PC-9 (cell line): ENCODE measurements around the gene CPS1. TPM values are rescaled to one million over a fixed set of nuclear protein-coding genes. Genes with fewer than 3 reads are reported as not detected.

ENCODE experiments used
- BruUV-seq: library from RNA; stranded (reverse); fragments of 400-500 nt; replicated peaks from 2 replicates; lab custom pipeline; 2021; lab: Mats Ljungman, UMichigan
- CTCF ChIA-PET: fragments of 300-600 bp; sonication (Branson Sonifier 250); formaldehyde crosslinking; loops from one replicate; lab custom pipeline; 2022; ENCODE audit warnings: antibody characterized with exemption; lab: Charles Lee
- POLR2A ChIA-PET: fragments of 300-600 bp; sonication (Branson Sonifier 250); formaldehyde crosslinking; loops from one replicate; lab custom pipeline; 2022; ENCODE audit warnings: antibody characterized with exemption; ENCODE audit not compliant: unreplicated experiment; lab: Charles Lee
- DNase-seq, 2 experiments: peaks; one replicate each; pipeline versions ENCODE4 v3.0.0 to v3.0.0-alpha.2; 2015 to 2022; ENCODE audit warnings: mixed read lengths in 1 of 2
- H2AFZ ChIP-seq: fragments of 200-600 bp; sonication (generic); 2 replicates; pipeline ENCODE4 v1.8.1; 2017; ENCODE audit warnings: antibody characterized with exemption
- H3F3A ChIP-seq: fragments of 200-600 bp; sonication (generic); 2 replicates; pipeline ENCODE4 v1.8.1; 2017; ENCODE audit warnings: antibody characterized with exemption, mild to moderate bottlenecking, low read depth; ENCODE audit not compliant: insufficient read depth
- H3K27ac ChIP-seq: fragments of 200-600 bp; sonication (generic); 2 replicates; pipeline ENCODE4 v1.6.1; 2016; ENCODE audit warnings: mixed run types
- H3K27me3 ChIP-seq: fragments of 200-600 bp; sonication (generic); 2 replicates; pipeline ENCODE4 v1.6.1; 2016; ENCODE audit warnings: low read depth, mixed run types; ENCODE audit not compliant: insufficient read depth
- H3K36me3 ChIP-seq: fragments of 200-600 bp; sonication (generic); 2 replicates; pipeline ENCODE4 v1.6.1; 2016; ENCODE audit warnings: low read depth, mixed run types
- H3K4me1 ChIP-seq: fragments of 200-600 bp; sonication (generic); replicated peaks from 2 replicates; pipeline ENCODE4 v1.6.1; 2016; ENCODE audit warnings: mixed run types; ENCODE audit not compliant: insufficient read depth
- H3K4me2 ChIP-seq: fragments of 200-600 bp; sonication (generic); 2 replicates; pipeline ENCODE4 v1.6.1; 2017; ENCODE audit warnings: mixed run types
- H3K4me3 ChIP-seq: fragments of 200-600 bp; sonication (generic); 2 replicates; pipeline ENCODE4 v1.6.1; 2016; ENCODE audit warnings: mixed run types
- H3K79me2 ChIP-seq: fragments of 200-600 bp; sonication (generic); 2 replicates; pipeline ENCODE4 v1.6.1; 2017; ENCODE audit warnings: low read depth, mixed run types
- H3K9me2 ChIP-seq: fragments of 200-600 bp; sonication (generic); 2 replicates; pipeline ENCODE4 v1.8.1; 2017; ENCODE audit warnings: mild to moderate bottlenecking; ENCODE audit not compliant: insufficient read depth
- H3K9me3 ChIP-seq: fragments of 200-600 bp; sonication (generic); 2 replicates; pipeline ENCODE4 v1.8.1; 2016; ENCODE audit warnings: low read depth; ENCODE audit not compliant: insufficient read depth
- H4K20me1 ChIP-seq: fragments of 200-600 bp; sonication (generic); 2 replicates; pipeline ENCODE4 v1.8.1; 2017; ENCODE audit not compliant: insufficient read depth
- EZH2 ChIP-seq: fragments of 200-600 bp; sonication (generic); IDR thresholded peaks from 2 replicates; pipeline ENCODE4 v1.8.0; 2017; ENCODE audit warnings: antibody characterized with exemption, low read depth
- intact Hi-C: fragments of 100-400 bp; cut with micrococcal nuclease; formaldehyde crosslinking; loops from one replicate; pipeline ENCODE4 v1.10.0; 2022; ENCODE audit not compliant: unreplicated experiment
- total RNA-seq: library from RNA; stranded (reverse); gene quantifications from 2 replicates; pipeline ENCODE4 v1.2.3, GENCODE V29; 2021
- TF ChIP-seq, protein P1 (sequence below): fragments of 200-600 bp; sonication (generic); conservative IDR thresholded peaks from 2 replicates; pipeline ENCODE4 v1.6.1; 2017; ENCODE audit warnings: mixed run types, antibody characterized with exemption, mild to moderate bottlenecking, moderate library complexity

CPS1 gene
- total RNA-seq, 1 experiment from 2014 or later: 27.5 TPM

DNA sequence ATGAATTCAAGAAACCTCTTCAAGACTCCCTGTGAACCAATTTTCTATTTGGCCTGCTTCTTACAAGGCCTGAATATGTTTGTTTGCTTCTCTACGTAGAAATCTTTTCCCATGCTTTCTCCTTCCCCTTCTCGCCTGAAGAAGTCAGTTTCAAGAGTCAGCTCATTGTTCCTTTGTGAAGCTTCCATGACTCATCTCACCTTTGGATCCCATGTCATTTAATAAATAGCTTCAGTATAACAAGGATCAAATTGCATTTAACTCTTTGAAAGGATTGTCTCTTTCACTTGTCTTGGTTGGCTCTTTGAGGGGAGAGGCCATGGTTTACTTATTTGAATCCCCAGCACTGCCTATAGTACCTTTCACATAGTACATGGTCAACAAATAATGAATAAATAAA is 28.4 kb downstream of the CPS1 start:
- BruUV-seq: no TSS peak
- intact Hi-C loops: no loop called here
- Histone ChIP-seq H3K9me3 (no peaks in the 10 kb centered on the region), H3K27me3 (no peaks in the 10 kb centered on the region), H3K36me3 (no peaks in the 10 kb centered on the region), H3K4me2 (0 out of 2 replicates have a peak overlapping the region, but pooled peaks have one; percentile 32), H2AFZ (no peak overlapping the region), H3K9me2 (no peaks in the 10 kb centered on the region), H3F3A (no peaks in the 10 kb centered on the region), H3K27ac (peak overlapping the region; percentile 66), H3K4me3 (no peak overlapping the region), H4K20me1 (no peaks in the 10 kb centered on the region), H3K79me2 (no peaks in the 10 kb centered on the region), H3K4me1 (no peaks in the 10 kb centered on the region)
- POLR2A ChIA-PET: no interaction called here
- TF ChIP-seq, protein P1, sequence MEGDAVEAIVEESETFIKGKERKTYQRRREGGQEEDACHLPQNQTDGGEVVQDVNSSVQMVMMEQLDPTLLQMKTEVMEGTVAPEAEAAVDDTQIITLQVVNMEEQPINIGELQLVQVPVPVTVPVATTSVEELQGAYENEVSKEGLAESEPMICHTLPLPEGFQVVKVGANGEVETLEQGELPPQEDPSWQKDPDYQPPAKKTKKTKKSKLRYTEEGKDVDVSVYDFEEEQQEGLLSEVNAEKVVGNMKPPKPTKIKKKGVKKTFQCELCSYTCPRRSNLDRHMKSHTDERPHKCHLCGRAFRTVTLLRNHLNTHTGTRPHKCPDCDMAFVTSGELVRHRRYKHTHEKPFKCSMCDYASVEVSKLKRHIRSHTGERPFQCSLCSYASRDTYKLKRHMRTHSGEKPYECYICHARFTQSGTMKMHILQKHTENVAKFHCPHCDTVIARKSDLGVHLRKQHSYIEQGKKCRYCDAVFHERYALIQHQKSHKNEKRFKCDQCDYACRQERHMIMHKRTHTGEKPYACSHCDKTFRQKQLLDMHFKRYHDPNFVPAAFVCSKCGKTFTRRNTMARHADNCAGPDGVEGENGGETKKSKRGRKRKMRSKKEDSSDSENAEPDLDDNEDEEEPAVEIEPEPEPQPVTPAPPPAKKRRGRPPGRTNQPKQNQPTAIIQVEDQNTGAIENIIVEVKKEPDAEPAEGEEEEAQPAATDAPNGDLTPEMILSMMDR: no peak
- no peak for TF ChIP-seq EZH2
- CTCF ChIA-PET: no interaction called here
- peak in 1 of 2 experiments; percentile 52 for DNase-seq

DNA sequence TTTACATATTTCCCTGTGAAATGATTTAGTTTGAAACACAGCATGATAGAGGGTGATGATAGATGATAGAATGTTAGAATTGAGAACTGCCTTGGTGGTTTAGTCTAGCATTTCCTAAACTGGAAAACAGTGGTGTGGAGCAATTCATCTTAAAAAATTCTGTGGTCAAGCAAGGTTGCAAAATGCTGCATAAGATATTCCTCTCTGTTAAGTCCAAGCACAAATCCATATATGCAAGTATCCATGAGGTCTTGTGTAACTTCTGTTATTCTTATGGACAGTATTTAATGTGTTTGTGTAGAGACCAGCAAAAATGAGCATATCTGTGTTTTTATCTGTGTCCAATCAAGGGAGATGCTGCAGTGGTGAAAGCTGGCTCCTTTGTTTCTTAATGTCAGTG is 30.0 kb downstream of the CPS1 start:
- Histone ChIP-seq H3K4me3 (no peak overlapping the region), H3K27ac (no peak overlapping the region), H3K9me3 (no peaks in the 10 kb centered on the region), H3K4me2 (no peak overlapping the region), H4K20me1 (no peaks in the 10 kb centered on the region), H3K27me3 (no peaks in the 10 kb centered on the region), H3F3A (no peaks in the 10 kb centered on the region), H3K79me2 (no peaks in the 10 kb centered on the region), H3K36me3 (no peaks in the 10 kb centered on the region), H3K4me1 (no peaks in the 10 kb centered on the region), H3K9me2 (no peaks in the 10 kb centered on the region), H2AFZ (no peak overlapping the region)
- intact Hi-C loops: no loop called here
- CTCF ChIA-PET: interaction anchor here (0.8 kb wide), 1 partner anchor 506 kb away, joined by 4 read pairs; no protein-coding TSS in a partner anchor
- POLR2A ChIA-PET: no interaction called here
- no TSS peak for BruUV-seq
- DNase-seq: no peak
- TF ChIP-seq EZH2: no peak
- TF ChIP-seq, protein P1: no peak

DNA sequence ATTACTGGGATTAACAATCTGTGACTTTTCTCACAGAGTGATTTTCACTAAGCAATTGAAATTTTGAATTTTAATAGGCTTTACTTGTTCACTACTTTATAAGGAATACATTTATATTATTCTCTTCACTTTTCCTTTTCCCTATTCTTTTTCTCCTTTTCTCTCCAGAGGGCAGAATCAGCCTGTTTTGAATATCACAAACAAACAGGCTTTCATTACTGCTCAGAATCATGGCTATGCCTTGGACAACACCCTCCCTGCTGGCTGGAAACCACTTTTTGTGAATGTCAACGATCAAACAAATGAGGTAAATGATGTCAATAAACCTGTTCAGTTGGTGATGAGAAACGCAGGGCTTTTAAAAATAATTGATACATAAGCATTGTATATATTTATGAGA is 35.3 kb downstream of the CPS1 start:
- H3K36me3 ChIP-seq: no peaks in the 10 kb centered on the region
- H3F3A ChIP-seq: no peaks in the 10 kb centered on the region
- POLR2A ChIA-PET: no interaction called here
- CTCF ChIA-PET: no interaction called here
- no peaks in the 10 kb centered on the region for H3K27me3 ChIP-seq
- BruUV-seq: no TSS peak
- no peaks in the 10 kb centered on the region for H3K9me3 ChIP-seq
- no peak overlapping the region for H3K4me3 ChIP-seq
- TF ChIP-seq EZH2: no peak
- TF ChIP-seq, protein P1: no peak
- H3K4me2 ChIP-seq: no peak overlapping the region
- H3K4me1 ChIP-seq: no peaks in the 10 kb centered on the region
- no peak overlapping the region for H3K27ac ChIP-seq
- H4K20me1 ChIP-seq: no peaks in the 10 kb centered on the region
- intact Hi-C loops: no loop called here
- DNase-seq: no peak
- H3K79me2 ChIP-seq: no peaks in the 10 kb centered on the region
- H3K9me2 ChIP-seq: no peaks in the 10 kb centered on the region
- no peak overlapping the region for H2AFZ ChIP-seq
